ENCODE measurements around the gene SNRPD1.
"Not testable (repeated sequence)": the region's sequence is repeated elsewhere in the genome, so short reads cannot be mapped to it uniquely, and the experiment has no call there.

The SNRPD1 gene

GRCh38 chr18:21640375-21640774, 28.3 kb downstream of the SNRPD1 start:
- not testable (repeated sequence) for H3K79me1 ChIP-seq (ENCODE audit: low read length); H2BK12ac ChIP-seq (ENCODE audit: low read length); H3K27ac ChIP-seq (ENCODE audit: low read depth, low read length); H3K18ac ChIP-seq (ENCODE audit: low read length); H3K9me3 ChIP-seq (ENCODE audit: insufficient read depth, low read depth, low read length); H3K27me3 ChIP-seq (ENCODE audit: insufficient read depth, low read length); H2AK5ac ChIP-seq (ENCODE audit: low read length); H3K79me2 ChIP-seq (ENCODE audit: control insufficient read depth, insufficient read depth, low read length, poor library complexity); H3K4me2 ChIP-seq (ENCODE audit: low read length); H3K4me3 ChIP-seq (ENCODE audit: low read depth, low read length); H2AFZ ChIP-seq (ENCODE audit: insufficient read depth, low read length, poor library complexity); H3K4me1 ChIP-seq (ENCODE audit: control insufficient read depth in 1 of 2, insufficient read depth in 2 of 2, low read length in 2 of 2); H4K12ac ChIP-seq (ENCODE audit: low read depth, low read length); H3K14ac ChIP-seq (ENCODE audit: low read length); H2BK120ac ChIP-seq (ENCODE audit: insufficient read depth, low read length, poor library complexity); H3K23ac ChIP-seq (ENCODE audit: low read length); H2BK5ac ChIP-seq (ENCODE audit: low read depth, low read length, poor library complexity); H4K91ac ChIP-seq (ENCODE audit: low read depth, low read length); H3K4ac ChIP-seq (ENCODE audit: low read depth, low read length); DNase-seq; H3K36me3 ChIP-seq (ENCODE audit: control insufficient read depth in 1 of 2, insufficient read depth in 2 of 2, low read length in 2 of 2); H3K9ac ChIP-seq (ENCODE audit: low read length); H4K8ac ChIP-seq (ENCODE audit: low read depth, low read length)
- no CpG with 5 or more reads among the region's 5 CpGs for WGBS (ENCODE audit: extremely low coverage, insufficient coverage, insufficient read length)

DNA sequence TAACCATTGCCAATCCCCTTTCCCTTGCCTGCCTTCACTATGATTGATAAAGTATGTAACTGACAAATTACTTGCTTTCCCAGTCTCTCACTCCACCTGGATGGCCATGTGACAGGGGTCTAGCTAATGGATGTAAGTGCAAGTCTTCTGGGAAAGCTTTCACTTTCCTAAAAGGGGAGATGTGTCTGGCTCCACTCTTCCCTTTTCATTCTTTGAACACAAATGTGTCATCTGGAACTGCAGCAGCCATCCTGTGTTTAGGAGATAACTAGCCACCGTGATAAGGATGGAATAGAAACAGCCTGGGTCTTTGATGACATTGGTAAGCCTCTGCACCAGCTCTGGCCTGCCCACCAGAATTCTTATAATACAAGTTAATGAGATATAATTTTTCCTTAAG, 38.2 kb downstream of the SNRPD1 start:
- no peak overlapping the region for H3K4ac ChIP-seq (ENCODE audit: low read depth, low read length)
- no peak overlapping the region for H4K12ac ChIP-seq (ENCODE audit: low read depth, low read length)
- no peak overlapping the region for H3K4me2 ChIP-seq (ENCODE audit: low read length)
- no peak overlapping the region for H3K18ac ChIP-seq (ENCODE audit: low read length)
- H3K79me1 ChIP-seq (ENCODE audit: low read length) = no peaks in the 10 kb centered on the region
- no peak overlapping the region for H2AK5ac ChIP-seq (ENCODE audit: low read length)
- no CpG with 5 or more reads among the region's 1 CpG for WGBS (ENCODE audit: extremely low coverage, insufficient coverage, insufficient read length)
- no peaks in the 10 kb centered on the region for H3K4me1 ChIP-seq (ENCODE audit: control insufficient read depth in 1 of 2, insufficient read depth in 2 of 2, low read length in 2 of 2)
- no peak overlapping the region for H3K9ac ChIP-seq (ENCODE audit: low read length)
- no peaks in the 10 kb centered on the region for H3K9me3 ChIP-seq (ENCODE audit: insufficient read depth, low read depth, low read length)
- no peak overlapping the region for H3K14ac ChIP-seq (ENCODE audit: low read length)
- no peaks in the 10 kb centered on the region for H3K27me3 ChIP-seq (ENCODE audit: insufficient read depth, low read length)
- no peaks in the 10 kb centered on the region for H3K36me3 ChIP-seq (ENCODE audit: control insufficient read depth in 1 of 2, insufficient read depth in 2 of 2, low read length in 2 of 2)
- H2BK120ac ChIP-seq (ENCODE audit: insufficient read depth, low read length, poor library complexity) = no peak overlapping the region
- no peak overlapping the region for H4K8ac ChIP-seq (ENCODE audit: low read depth, low read length)
- H3K79me2 ChIP-seq (ENCODE audit: control insufficient read depth, insufficient read depth, low read length, poor library complexity) = no peaks in the 10 kb centered on the region
- no peak overlapping the region for H3K27ac ChIP-seq (ENCODE audit: low read depth, low read length)
- no peak overlapping the region for H4K91ac ChIP-seq (ENCODE audit: low read depth, low read length)
- H3K4me3 ChIP-seq (ENCODE audit: low read depth, low read length) = no peak overlapping the region
- no peak overlapping the region for H2BK5ac ChIP-seq (ENCODE audit: low read depth, low read length, poor library complexity)
- no peak overlapping the region for H2AFZ ChIP-seq (ENCODE audit: insufficient read depth, low read length, poor library complexity)
- H3K23ac ChIP-seq (ENCODE audit: low read length) = no peak overlapping the region
- DNase-seq = no peak
- no peak overlapping the region for H2BK12ac ChIP-seq (ENCODE audit: low read length)

DNA sequence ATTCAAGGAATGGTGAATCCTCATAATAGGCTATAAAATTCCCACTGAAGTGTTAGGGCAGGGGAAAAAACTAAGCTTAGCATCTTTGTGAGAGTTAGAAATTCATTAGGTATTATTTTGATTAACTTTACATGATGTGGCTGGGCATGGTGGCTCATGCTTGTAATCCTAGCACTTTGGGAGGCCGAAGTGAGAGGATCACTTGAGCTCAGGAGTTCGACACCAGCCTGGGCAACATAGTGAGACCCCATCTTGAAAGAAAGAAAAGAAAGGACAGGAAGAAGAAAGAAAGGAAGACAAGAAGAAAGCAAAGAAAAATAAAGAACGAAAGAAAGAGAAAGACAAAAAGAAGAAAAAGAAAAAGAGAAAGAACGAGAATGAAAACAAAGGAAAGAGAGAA, 40.0 kb downstream of the SNRPD1 start:
- no peak overlapping the region for H2AK5ac ChIP-seq (ENCODE audit: low read length)
- no peak overlapping the region for H4K91ac ChIP-seq (ENCODE audit: low read depth, low read length)
- no CpG with 5 or more reads among the region's 4 CpGs for WGBS (ENCODE audit: extremely low coverage, insufficient coverage, insufficient read length)
- no peak for DNase-seq
- no peak overlapping the region for H3K4ac ChIP-seq (ENCODE audit: low read depth, low read length)
- H3K79me2 ChIP-seq (ENCODE audit: control insufficient read depth, insufficient read depth, low read length, poor library complexity) = no peaks in the 10 kb centered on the region
- no peak overlapping the region for H2BK120ac ChIP-seq (ENCODE audit: insufficient read depth, low read length, poor library complexity)
- H4K12ac ChIP-seq (ENCODE audit: low read depth, low read length) = no peak overlapping the region
- no peaks in the 10 kb centered on the region for H3K27me3 ChIP-seq (ENCODE audit: insufficient read depth, low read length)
- no peak overlapping the region for H3K4me2 ChIP-seq (ENCODE audit: low read length)
- peaks cover 0 to 3% of the 10 kb centered on the region in 2 experiments for H3K36me3 ChIP-seq (ENCODE audit: control insufficient read depth in 1 of 2, insufficient read depth in 2 of 2, low read length in 2 of 2)
- H3K14ac ChIP-seq (ENCODE audit: low read length) = no peak overlapping the region
- no peak overlapping the region for H2BK12ac ChIP-seq (ENCODE audit: low read length)
- H3K4me3 ChIP-seq (ENCODE audit: low read depth, low read length) = no peak overlapping the region
- no peak overlapping the region for H4K8ac ChIP-seq (ENCODE audit: low read depth, low read length)
- no peak overlapping the region for H2AFZ ChIP-seq (ENCODE audit: insufficient read depth, low read length, poor library complexity)
- H3K18ac ChIP-seq (ENCODE audit: low read length) = no peak overlapping the region
- no peak overlapping the region for H3K27ac ChIP-seq (ENCODE audit: low read depth, low read length)
- H3K9me3 ChIP-seq (ENCODE audit: insufficient read depth, low read depth, low read length) = no peaks in the 10 kb centered on the region
- no peak overlapping the region for H2BK5ac ChIP-seq (ENCODE audit: low read depth, low read length, poor library complexity)
- no peak overlapping the region for H3K23ac ChIP-seq (ENCODE audit: low read length)
- H3K4me1 ChIP-seq (ENCODE audit: control insufficient read depth in 1 of 2, insufficient read depth in 2 of 2, low read length in 2 of 2) = no peaks in the 10 kb centered on the region
- H3K79me1 ChIP-seq (ENCODE audit: low read length) = no peaks in the 10 kb centered on the region
- H3K9ac ChIP-seq (ENCODE audit: low read length) = no peak overlapping the region

GRCh38 chr18:21653361-21653760, 41.2 kb downstream of the SNRPD1 start:
- no peak for DNase-seq
- H3K4ac ChIP-seq (ENCODE audit: low read depth, low read length) = no peak overlapping the region
- H3K9me3 ChIP-seq (ENCODE audit: insufficient read depth, low read depth, low read length) = no peaks in the 10 kb centered on the region
- H2AFZ ChIP-seq (ENCODE audit: insufficient read depth, low read length, poor library complexity) = no peak overlapping the region
- no peak overlapping the region for H3K9ac ChIP-seq (ENCODE audit: low read length)
- WGBS (ENCODE audit: extremely low coverage, insufficient coverage, insufficient read length) = no CpG with 5 or more reads among the region's 3 CpGs
- H3K27me3 ChIP-seq (ENCODE audit: insufficient read depth, low read length) = no peaks in the 10 kb centered on the region
- peaks cover 0 to 3% of the 10 kb centered on the region in 2 experiments for H3K36me3 ChIP-seq (ENCODE audit: control insufficient read depth in 1 of 2, insufficient read depth in 2 of 2, low read length in 2 of 2)
- no peak overlapping the region for H3K18ac ChIP-seq (ENCODE audit: low read length)
- no peak overlapping the region for H3K4me3 ChIP-seq (ENCODE audit: low read depth, low read length)
- no peak overlapping the region for H3K23ac ChIP-seq (ENCODE audit: low read length)
- H2AK5ac ChIP-seq (ENCODE audit: low read length) = no peak overlapping the region
- no peak overlapping the region for H4K91ac ChIP-seq (ENCODE audit: low read depth, low read length)
- H3K79me2 ChIP-seq (ENCODE audit: control insufficient read depth, insufficient read depth, low read length, poor library complexity) = no peaks in the 10 kb centered on the region
- H2BK5ac ChIP-seq (ENCODE audit: low read depth, low read length, poor library complexity) = no peak overlapping the region
- H4K12ac ChIP-seq (ENCODE audit: low read depth, low read length) = no peak overlapping the region
- no peak overlapping the region for H3K4me2 ChIP-seq (ENCODE audit: low read length)
- H2BK120ac ChIP-seq (ENCODE audit: insufficient read depth, low read length, poor library complexity) = no peak overlapping the region
- H4K8ac ChIP-seq (ENCODE audit: low read depth, low read length) = no peak overlapping the region
- H3K79me1 ChIP-seq (ENCODE audit: low read length) = no peaks in the 10 kb centered on the region
- H2BK12ac ChIP-seq (ENCODE audit: low read length) = no peak overlapping the region
- H3K14ac ChIP-seq (ENCODE audit: low read length) = no peak overlapping the region
- no peak overlapping the region for H3K27ac ChIP-seq (ENCODE audit: low read depth, low read length)
- no peaks in the 10 kb centered on the region for H3K4me1 ChIP-seq (ENCODE audit: control insufficient read depth in 1 of 2, insufficient read depth in 2 of 2, low read length in 2 of 2)

Measured in trophoblast cell (in vitro differentiated cells and primary cell).